GM18951 (cell line): ENCODE results near the gene COLEC12.

Experiments used
- POLR2A ChIP-seq: IDR thresholded peaks from 4 replicates; pipeline ENCODE4 v1.6.1; 2011; ENCODE audit warnings: mild to moderate bottlenecking; ENCODE audit not compliant: insufficient read length, insufficient read depth; ENCODE audit errors: extremely low read depth
- in situ Hi-C: fragments of 300-500 bp; cut with MboI; formaldehyde crosslinking; loops from one replicate; pipeline ENCODE4 v1.12.0; 2022; ENCODE audit warnings: low sequenced_read_pairs, mixed read lengths, inconsistent platforms; ENCODE audit not compliant: unreplicated experiment

The COLEC12 gene

DNA sequence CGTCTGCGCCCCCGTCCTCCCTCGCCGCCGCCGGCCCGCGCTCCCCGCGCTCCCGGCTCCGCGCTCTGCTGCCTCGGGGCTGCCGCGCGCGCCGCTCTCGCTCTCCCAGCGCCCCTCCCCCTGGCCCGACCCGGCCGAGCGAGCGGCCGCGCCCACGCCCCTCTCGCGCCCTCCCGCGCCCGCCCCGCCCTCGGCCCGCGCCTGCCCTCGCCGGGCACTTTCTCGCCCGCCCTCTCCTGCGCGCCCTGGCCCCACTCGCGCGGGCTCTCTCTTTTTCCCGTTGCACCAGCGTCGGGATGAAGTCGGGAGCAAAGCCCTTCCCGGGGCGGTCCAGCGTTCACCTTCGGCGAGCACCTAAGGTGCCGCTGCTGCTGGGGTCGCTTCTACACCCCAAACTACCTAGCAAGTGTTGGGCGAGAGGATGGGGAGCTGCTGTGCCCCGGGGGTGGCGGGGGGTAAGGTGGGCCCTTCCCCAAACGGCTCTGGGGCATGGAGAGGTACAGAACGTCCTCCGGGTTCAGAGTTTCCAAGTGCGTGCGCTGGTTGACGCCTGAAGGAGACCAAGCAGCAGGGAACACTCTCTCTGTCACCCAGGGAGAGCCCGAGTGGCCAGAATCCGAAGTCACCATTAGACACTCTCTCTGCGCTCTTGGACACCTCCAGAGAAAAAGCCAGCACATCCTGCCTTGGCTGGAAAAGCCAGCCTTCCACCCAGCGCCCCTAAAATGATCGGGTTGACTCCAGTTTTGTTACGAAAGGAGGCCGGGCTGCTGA is at the start of gene COLEC12:
Gene COLEC12 (minus strand): TSS at position 70 of the 774 bp plus-strand sequence. CDS start 187 bp downstream, outside the sequence.
- in situ Hi-C loops, result no loop called here

DNA sequence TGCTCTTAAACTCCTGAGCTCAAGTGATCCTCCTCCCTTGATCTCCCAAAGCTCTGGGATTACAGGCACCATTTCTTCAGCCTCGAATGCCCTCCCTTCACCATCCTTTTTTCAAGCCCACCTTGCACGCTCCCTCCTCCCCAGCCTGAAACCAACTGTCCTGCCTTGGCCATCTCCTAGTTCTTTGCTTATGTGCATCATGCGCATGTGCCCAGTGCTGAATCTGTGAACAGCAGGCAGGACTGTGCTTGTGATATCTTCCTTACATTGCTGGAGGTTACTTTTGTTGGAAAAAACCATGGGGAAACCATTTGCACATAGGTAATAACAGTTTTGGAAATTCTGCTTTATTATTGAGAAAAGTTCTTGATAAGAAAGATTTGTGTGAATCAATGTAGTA is 49.5 kb upstream of the COLEC12 start:
- TF ChIP-seq POLR2A, result no peak
- in situ Hi-C loops, result no loop called here

More for the DNA sequence above, at the start of gene COLEC12:
- TF ChIP-seq POLR2A, result no peak

DNA sequence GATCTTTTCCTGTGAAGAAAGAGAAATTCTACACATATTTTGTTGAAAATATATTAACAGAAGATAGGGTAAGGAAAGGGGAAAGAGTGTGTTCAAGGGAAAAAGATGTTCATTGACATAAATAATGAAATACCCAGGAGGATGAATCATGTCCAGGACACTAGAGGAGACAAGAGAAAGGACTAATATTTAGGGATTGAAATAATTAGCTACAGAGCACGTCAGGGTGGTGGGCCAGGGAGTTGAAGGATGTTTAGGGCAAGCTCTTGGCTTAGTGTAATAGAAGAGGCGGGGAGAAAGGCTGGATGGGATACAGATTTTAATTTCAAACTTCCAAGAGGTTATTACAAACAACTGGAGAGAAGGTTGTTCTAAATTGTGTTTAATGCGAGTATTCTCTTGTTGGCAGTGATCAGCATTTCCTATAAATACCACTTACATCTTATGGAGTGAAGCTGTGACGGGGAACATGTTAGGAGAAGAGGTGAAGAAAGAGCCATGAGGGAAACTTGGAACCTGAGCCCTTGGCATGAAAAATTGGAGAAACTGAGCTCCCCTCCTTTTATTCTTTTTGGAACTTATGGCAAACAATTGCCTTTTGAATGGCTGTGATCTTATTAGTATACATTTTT is 43.1 kb upstream of the COLEC12 start:
- TF ChIP-seq POLR2A, result no peak
- in situ Hi-C loops, result no loop called here

DNA sequence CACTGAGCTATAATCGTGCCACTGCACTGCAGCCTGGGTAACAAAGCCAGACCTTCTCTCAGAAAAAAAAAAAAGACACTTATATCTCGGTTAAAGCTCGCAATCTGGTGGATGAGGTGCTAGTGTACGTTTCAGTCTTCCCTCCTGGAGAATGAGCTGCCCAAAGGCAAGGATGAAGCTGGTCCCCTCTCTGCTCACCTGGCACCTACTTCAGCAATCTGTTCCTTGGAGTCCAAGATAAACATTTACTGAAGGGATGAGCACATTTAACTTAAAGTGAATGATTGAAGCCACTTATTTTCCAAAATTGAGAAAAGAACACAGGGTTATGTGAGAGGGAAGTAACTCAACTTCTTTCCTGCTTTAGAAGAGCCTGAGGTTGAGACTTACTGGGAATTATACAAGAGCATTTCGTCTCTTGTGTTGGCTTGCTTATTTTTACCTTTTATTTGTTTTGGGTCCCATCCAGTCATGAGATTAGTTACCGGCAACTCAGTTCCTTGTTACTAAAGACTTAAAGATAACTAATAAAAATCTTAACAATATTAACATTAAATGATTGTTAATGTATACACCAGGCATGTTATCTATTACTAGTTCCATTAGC is 33.6 kb upstream of the COLEC12 start:
- in situ Hi-C loops, result no loop called here
- TF ChIP-seq POLR2A, result no peak

DNA sequence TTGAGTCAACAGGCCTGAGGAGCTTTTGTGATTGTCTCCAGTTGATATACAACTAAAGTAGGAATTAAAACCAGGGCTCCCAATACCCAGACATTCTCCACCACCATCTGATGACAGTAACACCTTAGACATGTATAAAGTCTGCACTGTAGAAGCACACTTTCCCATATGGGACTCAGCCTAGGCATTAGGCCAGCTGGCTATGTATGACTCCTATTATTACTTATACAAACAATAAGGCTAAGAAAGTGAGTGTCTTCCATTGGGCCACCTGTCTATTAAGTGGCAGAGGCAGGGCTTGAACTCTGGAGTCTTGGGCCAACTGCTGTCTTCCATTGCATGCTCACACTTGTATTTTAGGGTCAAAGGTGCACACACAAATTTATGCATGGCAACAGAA is 32.1 kb upstream of the COLEC12 start:
- TF ChIP-seq POLR2A, result no peak
- in situ Hi-C loops, result no loop called here

DNA sequence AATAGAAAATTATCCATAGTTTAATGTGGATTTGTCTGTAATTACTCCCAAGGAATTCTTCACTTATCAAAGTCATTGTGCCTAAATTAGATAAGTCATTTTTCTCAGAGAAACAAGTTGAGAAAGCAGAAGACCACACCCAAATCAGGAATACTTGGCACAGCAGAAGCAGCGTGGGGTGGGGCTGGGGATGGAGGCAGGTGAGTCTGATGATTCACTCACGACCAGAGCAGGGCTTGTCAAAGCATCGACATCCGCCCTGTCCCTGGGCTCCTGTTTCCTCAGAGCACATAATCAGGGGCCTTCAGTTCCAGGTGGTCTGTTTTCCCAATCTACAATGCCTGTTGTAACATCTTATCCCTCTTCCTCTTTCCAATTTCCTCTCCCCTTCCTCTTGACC is 31.5 kb upstream of the COLEC12 start:
- in situ Hi-C loops, result no loop called here
- no peak for TF ChIP-seq POLR2A

DNA sequence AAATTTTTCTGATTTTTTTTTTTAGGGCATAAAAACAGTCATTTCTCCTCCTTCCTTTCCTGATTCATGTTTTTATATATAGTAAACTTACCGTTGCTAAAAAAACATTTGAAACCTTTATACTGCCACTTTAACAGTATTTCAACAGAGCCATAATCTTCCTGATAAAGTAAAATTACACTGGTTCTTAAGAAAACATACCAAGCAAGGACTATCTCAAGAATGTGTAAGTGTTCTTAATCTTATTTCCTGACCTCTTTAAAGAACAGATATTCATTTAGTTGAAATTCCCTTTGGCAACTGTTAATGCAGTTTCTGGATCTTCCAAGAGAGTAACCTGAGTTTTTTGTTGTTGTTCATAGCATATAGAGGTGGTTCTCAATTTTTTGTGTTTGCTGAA is 26.6 kb upstream of the COLEC12 start:
- in situ Hi-C loops, result no loop called here
- no peak for TF ChIP-seq POLR2A

DNA sequence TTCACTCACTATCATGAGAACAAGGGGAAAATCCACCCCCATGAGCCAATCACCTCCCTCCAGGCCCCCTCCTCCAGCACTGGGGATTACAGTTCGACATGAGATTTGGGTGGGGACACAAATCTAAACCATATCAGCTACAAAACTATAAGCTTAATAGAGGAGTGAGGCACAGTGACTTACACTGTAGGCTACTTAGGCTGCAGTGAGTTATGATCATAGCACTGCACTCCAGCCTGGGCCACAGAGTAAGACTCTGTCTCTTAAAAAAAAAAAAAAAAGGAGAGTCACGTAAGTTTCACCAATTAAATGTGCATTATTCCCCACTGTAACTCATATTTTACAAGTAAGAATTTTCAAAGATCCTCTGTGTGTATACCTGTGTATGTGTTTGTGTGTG is 26.2 kb upstream of the COLEC12 start:
- in situ Hi-C loops, result no loop called here
- no peak for TF ChIP-seq POLR2A

DNA sequence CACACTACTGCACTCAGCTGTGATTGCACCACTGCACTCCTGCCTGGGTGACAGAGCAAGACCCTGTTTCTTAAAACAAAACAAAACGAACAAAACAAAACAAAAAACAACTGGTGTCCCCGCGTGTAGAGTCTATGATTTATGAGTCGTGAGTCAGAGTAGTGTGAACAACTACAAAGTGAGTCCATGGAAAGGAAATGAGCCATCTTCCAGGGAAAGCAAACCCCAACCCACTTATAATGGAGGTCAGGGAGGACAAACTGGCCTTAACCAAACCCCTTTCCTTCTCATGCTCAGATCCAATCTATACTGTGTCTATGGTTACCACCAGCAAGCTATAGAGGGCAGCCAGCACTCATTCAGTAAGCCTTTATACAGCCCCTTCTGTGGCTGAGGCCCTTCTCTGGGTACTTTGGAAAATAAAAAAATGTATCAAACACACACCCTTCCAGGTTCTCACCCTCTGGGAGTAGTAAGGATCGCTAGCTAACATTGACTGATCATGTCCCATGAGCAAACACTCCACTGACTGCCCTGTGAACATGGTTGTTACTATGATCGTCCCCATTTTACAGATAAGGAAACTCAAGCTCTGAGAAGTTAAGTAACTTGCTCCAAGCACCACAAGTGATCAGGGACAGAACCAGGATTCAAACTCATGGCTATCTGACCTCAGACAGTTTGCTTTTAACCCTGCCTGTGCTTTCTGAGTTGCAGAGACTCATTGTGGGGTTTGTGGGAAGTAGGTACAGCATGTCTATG is 24.7 kb upstream of the COLEC12 start:
- no peak for TF ChIP-seq POLR2A
- in situ Hi-C loops, result no loop called here

DNA sequence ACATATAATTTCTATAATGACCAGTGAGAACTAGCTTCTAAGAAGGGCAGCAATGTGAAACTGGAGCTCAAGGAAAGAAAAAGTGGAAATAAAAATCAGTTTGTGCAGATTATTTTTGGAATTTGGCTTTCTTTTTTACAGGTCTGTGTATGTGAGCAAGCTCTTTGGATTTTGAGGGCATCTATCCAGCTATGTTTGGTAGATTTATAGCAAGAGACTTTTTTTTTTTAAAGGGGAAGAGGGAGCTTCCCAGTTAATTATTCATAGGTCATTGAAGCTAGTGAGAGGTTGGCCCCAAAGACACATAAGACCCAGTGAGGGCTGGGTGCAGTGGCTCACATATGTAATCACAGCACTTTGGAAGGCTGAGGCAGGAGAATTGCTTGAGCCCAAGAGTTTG is 24.0 kb upstream of the COLEC12 start:
- in situ Hi-C loops, result no loop called here
- no peak for TF ChIP-seq POLR2A

DNA sequence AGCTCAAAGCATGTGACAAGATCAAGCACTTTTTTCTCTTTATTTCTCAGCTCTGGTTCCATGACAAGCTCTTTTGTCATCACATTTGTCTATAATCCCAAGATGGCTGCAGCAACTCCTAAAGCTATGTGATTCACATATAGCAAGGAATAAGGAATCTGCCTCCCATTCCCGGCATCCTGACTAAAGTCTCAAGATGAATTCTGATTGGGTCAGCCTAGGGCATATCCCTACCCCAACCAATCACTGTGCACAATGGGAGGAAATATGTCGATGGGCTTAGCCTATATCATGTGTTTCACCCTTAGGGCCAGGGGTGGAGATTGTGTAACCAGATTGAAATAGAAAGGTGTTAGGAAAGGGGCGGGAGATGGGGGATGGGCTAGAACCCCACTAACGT is 23.1 kb upstream of the COLEC12 start:
- TF ChIP-seq POLR2A, result no peak
- in situ Hi-C loops, result no loop called here

DNA sequence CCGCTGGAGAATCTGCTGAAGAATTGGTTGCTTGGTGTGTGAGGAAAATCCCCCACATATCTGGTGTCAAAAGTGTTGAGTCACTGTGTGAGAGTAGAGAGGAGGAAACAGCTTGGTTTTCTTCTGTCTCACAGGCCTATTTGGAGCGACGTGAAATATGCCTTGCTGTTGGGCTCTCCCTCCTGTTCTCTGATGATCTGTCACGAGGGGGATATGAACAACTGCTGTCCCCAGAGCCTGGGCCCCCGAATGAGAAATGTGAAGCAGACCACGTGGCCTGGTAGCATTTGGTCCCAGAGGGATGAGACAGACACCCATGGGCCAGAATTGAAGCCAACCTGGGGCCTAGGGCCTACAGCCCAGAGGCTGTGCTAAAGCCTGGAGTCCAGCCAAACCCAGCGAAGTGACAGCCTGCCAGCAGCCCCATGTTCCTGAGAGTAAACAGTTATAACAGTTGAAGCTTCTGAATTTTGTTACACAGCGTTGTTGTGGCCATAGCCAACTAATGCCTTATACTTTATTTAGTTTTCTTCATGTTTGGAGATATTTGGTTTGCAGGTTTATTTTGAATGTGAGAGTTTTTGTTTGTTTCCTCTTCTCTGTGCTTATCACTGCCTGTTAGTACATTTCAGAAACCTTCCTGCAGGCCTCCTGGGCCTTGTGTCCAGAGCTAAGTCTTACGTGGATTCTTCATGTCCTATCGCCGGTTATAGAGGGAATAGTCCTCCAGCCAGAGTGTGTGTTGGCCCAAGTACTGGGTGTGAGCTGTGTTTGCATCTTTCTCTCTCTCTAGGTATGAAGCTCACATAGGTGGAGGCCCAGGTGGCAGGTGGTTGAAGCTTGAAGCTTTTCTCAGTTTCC is 18.7 kb upstream of the COLEC12 start:
- no peak for TF ChIP-seq POLR2A
- in situ Hi-C loops, result no loop called here

DNA sequence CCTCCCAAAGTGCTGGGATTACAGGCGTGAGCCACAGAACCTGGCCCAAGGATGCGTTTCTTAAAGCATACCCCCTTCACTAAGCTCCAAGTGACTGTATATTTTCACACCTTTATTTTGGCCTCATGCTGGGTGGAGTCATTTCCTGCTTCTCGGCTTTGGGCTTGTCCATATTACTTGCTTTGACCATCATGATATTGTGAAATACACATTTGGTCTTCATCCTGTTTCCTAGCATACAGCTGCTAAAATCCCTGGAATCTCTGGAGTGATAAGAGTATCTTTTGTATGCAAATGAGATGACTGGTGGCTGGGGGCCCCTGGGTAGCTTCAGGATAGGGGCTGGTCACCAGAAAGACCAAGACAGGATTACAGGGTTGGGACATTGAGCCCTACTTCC is 17.6 kb upstream of the COLEC12 start:
- in situ Hi-C loops, result no loop called here
- no peak for TF ChIP-seq POLR2A

DNA sequence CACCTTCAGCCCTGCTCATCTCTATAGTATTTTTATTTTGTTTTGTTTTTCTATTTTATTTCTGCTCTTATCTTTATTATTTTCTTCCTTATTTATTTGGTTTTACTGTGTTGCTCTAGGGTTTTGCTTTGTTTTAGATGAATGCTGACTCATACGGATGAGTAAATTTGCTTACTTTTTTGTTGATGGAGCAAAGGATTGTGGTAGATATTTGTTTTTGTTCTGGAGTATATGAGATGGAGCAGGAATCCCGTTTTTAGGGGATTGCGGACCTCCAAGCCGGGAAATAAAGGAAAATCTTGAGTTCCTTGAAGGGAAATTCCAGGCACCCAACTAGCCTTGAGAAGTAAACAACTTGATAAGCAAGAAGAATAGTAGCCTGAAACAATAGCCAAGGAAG is 15.3 kb upstream of the COLEC12 start:
- no peak for TF ChIP-seq POLR2A
- in situ Hi-C loops, result no loop called here
